Mesothelial cell of epicardium (in vitro differentiated cells): ENCODE data around the gene CNTNAP4. TPM values are rescaled to one million over a fixed set of nuclear protein-coding genes. Genes with fewer than 3 reads are reported as not detected.

Experiments
- DNase-seq, 2 experiments: peaks; one replicate each; pipeline ENCODE4 v3.0.0; 2021; ENCODE audit warnings: low spot score in 2 of 2; ENCODE audit not compliant: unreplicated experiment in 2 of 2
- H3K27ac Mint-ChIP-seq: 2 replicates; pipeline ENCODE4 v1.8.0; 2021; ENCODE audit warnings: mixed read lengths
- H3K27me3 Mint-ChIP-seq: 2 replicates; pipeline ENCODE4 v1.8.0; 2021; ENCODE audit warnings: low read depth, mixed read lengths
- H3K36me3 Mint-ChIP-seq: 2 replicates; pipeline ENCODE4 v1.8.0; 2021; ENCODE audit warnings: mixed read lengths
- H3K4me1 Mint-ChIP-seq: 2 replicates; pipeline ENCODE4 v1.8.0; 2021; ENCODE audit warnings: mixed read lengths
- H3K4me3 Mint-ChIP-seq: 2 replicates; pipeline ENCODE4 v1.8.0; 2021; ENCODE audit warnings: mild to moderate bottlenecking, moderate library complexity, mixed read lengths
- H3K9me3 Mint-ChIP-seq: 2 replicates; pipeline ENCODE4 v1.8.0; 2021; ENCODE audit warnings: mixed read lengths
- total RNA-seq: library from RNA; stranded (reverse); gene quantifications from 3 replicates; pipeline ENCODE4 v1.2.1, GENCODE V29; 2021
- TF ChIP-seq, protein P1 (sequence below): fragments of 200-600 bp; sonication (generic); IDR thresholded peaks from one replicate; pipeline ENCODE4 v1.5.0; 2021; ENCODE audit warnings: antibody characterized with exemption; ENCODE audit not compliant: unreplicated experiment

CNTNAP4 gene
- total RNA-seq, 1 donor from 2014 or later, result 3.6 TPM

DNA sequence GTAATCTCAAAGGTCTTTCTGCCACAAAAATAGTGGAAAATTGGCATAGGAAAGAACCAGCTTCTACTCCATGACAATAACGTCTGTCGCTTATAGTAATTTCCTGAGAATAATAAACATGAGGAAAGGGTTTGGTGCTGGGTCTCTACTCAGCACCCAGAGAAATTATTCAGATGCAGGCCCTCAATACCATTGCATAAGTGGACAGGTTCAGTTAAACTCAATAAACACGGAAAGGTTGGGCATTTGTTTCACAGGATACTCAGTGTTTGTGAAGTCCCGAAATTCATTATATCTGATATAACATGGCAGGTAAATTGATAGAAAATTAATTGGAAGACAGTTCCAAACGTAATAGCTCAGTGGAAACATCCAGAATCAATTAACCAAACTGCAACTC, 254.0 kb downstream of the CNTNAP4 start:
- Mint-ChIP-seq H3K4me1 (no peaks in the 10 kb centered on the region), H3K4me3 (no peak overlapping the region), H3K36me3 (no peaks in the 10 kb centered on the region), H3K27me3 (peaks cover 5% of the 10 kb centered on the region), H3K27ac (no peak overlapping the region), H3K9me3 (peaks cover 3% of the 10 kb centered on the region)
- no peak for DNase-seq
- TF ChIP-seq, protein P1, sequence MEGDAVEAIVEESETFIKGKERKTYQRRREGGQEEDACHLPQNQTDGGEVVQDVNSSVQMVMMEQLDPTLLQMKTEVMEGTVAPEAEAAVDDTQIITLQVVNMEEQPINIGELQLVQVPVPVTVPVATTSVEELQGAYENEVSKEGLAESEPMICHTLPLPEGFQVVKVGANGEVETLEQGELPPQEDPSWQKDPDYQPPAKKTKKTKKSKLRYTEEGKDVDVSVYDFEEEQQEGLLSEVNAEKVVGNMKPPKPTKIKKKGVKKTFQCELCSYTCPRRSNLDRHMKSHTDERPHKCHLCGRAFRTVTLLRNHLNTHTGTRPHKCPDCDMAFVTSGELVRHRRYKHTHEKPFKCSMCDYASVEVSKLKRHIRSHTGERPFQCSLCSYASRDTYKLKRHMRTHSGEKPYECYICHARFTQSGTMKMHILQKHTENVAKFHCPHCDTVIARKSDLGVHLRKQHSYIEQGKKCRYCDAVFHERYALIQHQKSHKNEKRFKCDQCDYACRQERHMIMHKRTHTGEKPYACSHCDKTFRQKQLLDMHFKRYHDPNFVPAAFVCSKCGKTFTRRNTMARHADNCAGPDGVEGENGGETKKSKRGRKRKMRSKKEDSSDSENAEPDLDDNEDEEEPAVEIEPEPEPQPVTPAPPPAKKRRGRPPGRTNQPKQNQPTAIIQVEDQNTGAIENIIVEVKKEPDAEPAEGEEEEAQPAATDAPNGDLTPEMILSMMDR, result no peak

DNA sequence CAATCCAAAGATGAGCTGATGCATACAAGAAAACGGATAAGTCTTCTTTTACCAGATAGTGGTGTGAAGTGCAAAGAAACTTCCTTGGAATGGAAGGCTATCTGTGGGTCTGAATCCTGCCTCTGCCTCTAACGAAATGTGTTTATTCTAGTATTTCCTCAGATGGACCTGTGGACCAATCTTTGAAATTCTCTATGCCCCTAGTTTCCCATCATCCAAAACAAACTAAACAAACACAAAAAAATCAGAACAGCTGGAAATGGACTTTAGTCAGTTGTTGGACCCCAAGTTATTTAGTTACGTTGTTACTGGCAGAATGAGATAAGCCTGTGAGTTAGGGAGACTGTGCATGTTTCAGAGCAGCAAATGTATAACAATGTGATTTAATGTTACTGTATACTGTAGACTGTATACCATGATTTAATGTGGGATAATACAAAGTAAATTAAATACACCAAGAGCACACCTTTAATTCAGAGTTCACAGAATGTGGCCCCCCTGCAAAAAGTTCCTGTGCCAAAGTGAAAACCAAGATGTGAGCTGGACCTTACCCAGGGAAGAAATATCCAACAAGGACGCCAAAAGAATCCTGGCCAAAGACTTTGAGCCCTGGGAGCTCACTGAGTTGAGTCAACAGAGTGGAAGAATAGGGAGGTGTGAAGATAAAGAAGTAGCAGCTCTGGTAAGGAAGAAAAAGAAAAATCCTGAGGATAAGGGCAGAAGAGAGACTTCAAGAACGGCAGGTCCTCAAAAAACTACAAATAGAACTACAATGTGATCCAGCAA, 255.2 kb downstream of the CNTNAP4 start:
- Mint-ChIP-seq H3K36me3 (no peaks in the 10 kb centered on the region), H3K4me1 (peaks cover under 1% of the 10 kb centered on the region), H3K27ac (no peak overlapping the region), H3K27me3 (peaks cover 5% of the 10 kb centered on the region), H3K4me3 (no peak overlapping the region), H3K9me3 (peaks cover 3% of the 10 kb centered on the region)
- no peak for DNase-seq
- TF ChIP-seq, protein P1, result no peak

DNA sequence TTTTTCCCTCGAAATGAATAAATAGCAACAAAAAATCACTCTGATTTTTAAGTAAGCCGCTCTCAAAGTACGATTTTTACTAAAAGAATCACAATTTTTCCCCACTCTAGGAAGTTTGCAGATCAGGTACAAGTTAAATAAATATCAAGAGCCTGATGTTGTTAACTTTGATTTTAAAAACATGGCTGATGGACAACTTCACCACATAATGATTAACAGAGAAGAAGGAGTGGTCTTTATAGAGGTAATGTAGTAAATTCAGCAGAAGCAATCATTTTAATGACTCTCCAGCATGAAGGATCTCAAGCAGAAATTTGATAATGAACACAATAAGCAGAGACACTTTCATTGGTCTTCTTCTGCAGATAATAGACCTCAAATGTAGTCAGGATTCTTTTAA, 262.4 kb downstream of the CNTNAP4 start:
- Mint-ChIP-seq H3K9me3 (no peaks in the 10 kb centered on the region), H3K4me1 (peaks cover 13% of the 10 kb centered on the region), H3K27me3 (peaks cover 7% of the 10 kb centered on the region), H3K4me3 (no peak overlapping the region), H3K27ac (no peak overlapping the region), H3K36me3 (no peaks in the 10 kb centered on the region)
- no peak for DNase-seq
- TF ChIP-seq, protein P1, result no peak

DNA sequence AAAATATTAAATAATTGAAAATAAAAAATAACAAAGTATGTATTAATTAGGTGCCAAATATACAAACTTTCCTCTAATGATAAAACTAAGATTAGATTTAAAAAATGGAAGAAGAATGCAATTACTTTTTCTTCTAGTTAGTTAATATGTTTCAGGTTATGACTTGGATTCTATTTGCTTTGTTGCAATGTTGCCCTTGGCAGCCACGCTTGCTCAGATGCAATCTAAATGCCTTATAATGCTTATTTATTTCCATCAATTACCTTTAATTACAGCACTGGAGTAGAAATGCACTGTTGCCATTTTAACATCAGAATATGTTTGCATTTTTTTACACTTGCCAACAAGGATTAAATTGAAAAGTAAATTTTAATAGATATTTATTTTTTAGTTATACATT, 263.9 kb downstream of the CNTNAP4 start:
- no peak overlapping the region for H3K4me3 Mint-ChIP-seq
- TF ChIP-seq, protein P1, result no peak
- DNase-seq, result no peak
- no peaks in the 10 kb centered on the region for H3K9me3 Mint-ChIP-seq
- no peaks in the 10 kb centered on the region for H3K36me3 Mint-ChIP-seq
- H3K27ac Mint-ChIP-seq, result no peak overlapping the region
- peaks cover 8% of the 10 kb centered on the region for H3K27me3 Mint-ChIP-seq
- peaks cover 13% of the 10 kb centered on the region for H3K4me1 Mint-ChIP-seq

DNA sequence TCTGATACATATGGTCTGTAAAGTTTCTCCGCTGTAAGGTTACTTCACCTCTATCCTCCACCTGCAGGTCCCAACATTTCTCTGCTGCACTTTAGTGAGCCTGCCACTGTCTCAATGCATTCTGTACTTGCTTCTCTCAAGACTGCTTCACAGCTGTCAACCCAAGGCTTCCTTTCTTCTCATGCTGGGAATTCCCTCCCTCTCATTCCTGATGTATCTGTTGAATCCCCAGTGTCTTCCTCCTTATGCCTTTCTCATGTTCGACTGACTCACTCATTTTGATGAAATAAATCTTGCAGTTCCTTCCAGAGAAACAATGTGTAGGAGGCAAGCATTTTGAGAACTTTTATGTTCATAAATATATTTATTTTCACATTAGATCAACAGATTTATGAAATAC, 288.3 kb downstream of the CNTNAP4 start:
- Mint-ChIP-seq H3K36me3 (no peaks in the 10 kb centered on the region), H3K4me1 (no peaks in the 10 kb centered on the region), H3K9me3 (no peaks in the 10 kb centered on the region), H3K27ac (no peak overlapping the region), H3K4me3 (no peak overlapping the region), H3K27me3 (peaks cover 36% of the 10 kb centered on the region)
- TF ChIP-seq, protein P1, result no peak
- DNase-seq, result no peak

DNA sequence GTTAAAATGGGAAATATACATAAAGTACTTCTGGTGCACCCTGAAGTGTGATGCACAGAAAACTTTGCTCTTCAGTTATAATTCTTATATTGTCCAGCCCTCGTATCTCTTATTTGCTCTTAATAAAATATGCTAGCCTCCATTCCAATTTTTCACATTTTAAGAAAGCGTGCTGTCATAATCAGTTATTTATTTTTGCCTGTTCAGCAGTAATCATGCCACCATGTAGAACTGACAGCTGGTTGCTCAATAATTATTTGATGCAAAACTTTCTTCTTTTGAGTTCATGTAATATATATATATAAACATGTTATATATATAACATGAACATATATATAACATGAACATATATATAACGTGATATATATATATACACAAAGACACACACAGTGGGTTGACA, 294.6 kb downstream of the CNTNAP4 start:
- TF ChIP-seq, protein P1, result no peak
- H3K36me3 Mint-ChIP-seq, result no peaks in the 10 kb centered on the region
- H3K9me3 Mint-ChIP-seq, result no peaks in the 10 kb centered on the region
- H3K27me3 Mint-ChIP-seq, result peaks cover 20% of the 10 kb centered on the region
- H3K27ac Mint-ChIP-seq, result no peak overlapping the region
- H3K4me1 Mint-ChIP-seq, result no peaks in the 10 kb centered on the region
- no peak overlapping the region for H3K4me3 Mint-ChIP-seq
- no peak for DNase-seq
